ENCODE data around the gene ITFG2. TPM values are rescaled to one million over a fixed set of nuclear protein-coding genes. Genes with fewer than 3 reads are reported as not detected.

ITFG2 gene
- total and polyA plus RNA-seq, 5 donors = 14.3 to 20.6 (median 17.2) TPM

DNA sequence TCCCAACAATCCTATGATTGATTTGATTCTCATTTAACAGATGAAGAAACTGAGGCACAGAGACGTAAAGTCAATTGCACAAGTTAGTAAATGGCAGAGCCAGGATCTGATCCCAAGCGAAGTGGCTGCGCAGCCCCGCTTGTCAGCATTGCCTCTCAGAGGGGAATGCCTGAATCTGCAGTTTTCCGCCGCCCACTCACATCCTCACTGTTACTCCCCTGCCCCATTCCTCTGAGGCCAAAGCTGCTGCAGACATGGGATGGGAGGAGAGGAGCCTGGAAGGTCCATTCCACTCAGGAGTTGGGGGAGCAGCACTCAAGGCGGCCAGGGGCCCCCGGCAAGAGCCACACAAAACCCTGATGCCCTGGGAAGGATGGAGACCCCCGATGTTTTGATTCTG is 21.3 kb downstream of the ITFG2 start:
- ATAC-seq (peak; percentile 29 to 42), DNase-seq (no peak)
- intact Hi-C loops (cut with DNase I) = no loop called here
- Histone ChIP-seq H3K27ac (ENCODE audit: low read length) (peak overlapping the region; percentile 21), H3K4me3 (ENCODE audit: low read length) (no peak overlapping the region), H3K9me3 (ENCODE audit: control insufficient read depth, low read length) (no peaks in the 10 kb centered on the region), H3K27me3 (ENCODE audit: control insufficient read depth, insufficient read depth) (no peaks in the 10 kb centered on the region), H3K4me1 (ENCODE audit: control insufficient read depth, insufficient read depth, low read length) (peaks cover 6% of the 10 kb centered on the region)
- WGBS = 39% methylated on average over 9 of the region's 9 CpGs

GRCh38 chr12:2834581-2835491 is 22.4 kb downstream of the ITFG2 start, which contains the start of gene NRIP2:
Gene NRIP2 (minus strand): TSS chr12:2835035. CDS start chr12:2834983, 52 bp downstream.
- peak; percentile 43 to 79 (median 76) for DNase-seq
- Histone ChIP-seq H3K4me1 (ENCODE audit: control insufficient read depth, insufficient read depth, low read length) (peaks cover 6% of the 10 kb centered on the region), H3K27me3 (ENCODE audit: control insufficient read depth, insufficient read depth) (no peaks in the 10 kb centered on the region), H3K4me3 (ENCODE audit: low read length) (no peak within 1 kb of the TSS), H3K9me3 (ENCODE audit: control insufficient read depth, low read length) (no peaks in the 10 kb centered on the region), H3K27ac (ENCODE audit: low read length) (peak within 1 kb of the TSS; percentile 21)
- ATAC-seq = peak; percentile 58 to 67
- intact Hi-C loops (cut with DNase I) = no loop called here
- WGBS = 13% methylated on average over 32 of the region's 32 CpGs

DNA sequence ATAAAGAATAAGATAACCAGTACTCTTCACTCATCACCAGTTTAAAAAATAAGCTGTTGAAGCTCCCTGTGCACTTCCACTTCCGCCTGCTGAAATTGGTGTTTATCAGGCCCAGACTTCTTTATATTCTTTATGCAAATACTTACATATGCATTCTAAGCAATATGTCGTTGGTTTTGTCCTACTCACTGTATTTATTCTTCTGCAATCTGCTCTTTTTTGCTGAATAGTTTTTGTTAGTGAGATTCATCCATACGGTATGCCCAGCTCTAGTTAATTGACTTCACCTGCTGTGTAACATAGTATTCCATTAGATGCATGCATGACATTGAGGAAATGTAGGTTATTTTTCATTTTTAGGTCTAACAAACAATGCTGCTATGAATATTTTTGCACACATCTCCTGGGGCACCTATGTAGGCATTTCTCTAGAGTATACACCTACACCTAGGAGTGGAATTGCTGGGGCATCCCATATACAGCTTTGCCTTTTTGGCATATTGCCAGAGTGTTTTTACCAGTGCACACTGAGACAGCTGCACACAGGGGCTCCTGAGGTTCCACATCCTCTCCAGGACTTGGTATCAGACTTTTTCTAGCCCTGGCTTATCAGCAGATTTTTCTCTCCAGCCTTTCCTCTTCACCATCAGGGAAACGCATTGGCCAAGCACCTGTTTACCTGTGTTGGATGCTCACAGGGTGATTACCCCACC is 23.4 kb downstream of the ITFG2 start:
- Histone ChIP-seq H3K4me1 (ENCODE audit: control insufficient read depth, insufficient read depth, low read length) (peaks cover 6% of the 10 kb centered on the region), H3K4me3 (ENCODE audit: low read length) (no peak overlapping the region), H3K9me3 (ENCODE audit: control insufficient read depth, low read length) (no peaks in the 10 kb centered on the region), H3K27me3 (ENCODE audit: control insufficient read depth, insufficient read depth) (no peaks in the 10 kb centered on the region), H3K27ac (ENCODE audit: low read length) (no peak overlapping the region)
- DNase-seq = no peak
- ATAC-seq = no peak
- 63% methylated on average over 4 of the region's 4 CpGs for WGBS
- intact Hi-C loops (cut with DNase I) = no loop called here

GRCh38 chr12:2836574-2836973 is 24.1 kb downstream of the ITFG2 start:
- WGBS = 81% methylated on average over 8 of the region's 8 CpGs
- Histone ChIP-seq H3K4me1 (ENCODE audit: control insufficient read depth, insufficient read depth, low read length) (peaks cover 6% of the 10 kb centered on the region), H3K27me3 (ENCODE audit: control insufficient read depth, insufficient read depth) (no peaks in the 10 kb centered on the region), H3K27ac (ENCODE audit: low read length) (no peak overlapping the region), H3K9me3 (ENCODE audit: control insufficient read depth, low read length) (no peaks in the 10 kb centered on the region), H3K4me3 (ENCODE audit: low read length) (no peak overlapping the region)
- DNase-seq (no peak), ATAC-seq (no peak)
- intact Hi-C loops (cut with DNase I) = no loop called here

DNA sequence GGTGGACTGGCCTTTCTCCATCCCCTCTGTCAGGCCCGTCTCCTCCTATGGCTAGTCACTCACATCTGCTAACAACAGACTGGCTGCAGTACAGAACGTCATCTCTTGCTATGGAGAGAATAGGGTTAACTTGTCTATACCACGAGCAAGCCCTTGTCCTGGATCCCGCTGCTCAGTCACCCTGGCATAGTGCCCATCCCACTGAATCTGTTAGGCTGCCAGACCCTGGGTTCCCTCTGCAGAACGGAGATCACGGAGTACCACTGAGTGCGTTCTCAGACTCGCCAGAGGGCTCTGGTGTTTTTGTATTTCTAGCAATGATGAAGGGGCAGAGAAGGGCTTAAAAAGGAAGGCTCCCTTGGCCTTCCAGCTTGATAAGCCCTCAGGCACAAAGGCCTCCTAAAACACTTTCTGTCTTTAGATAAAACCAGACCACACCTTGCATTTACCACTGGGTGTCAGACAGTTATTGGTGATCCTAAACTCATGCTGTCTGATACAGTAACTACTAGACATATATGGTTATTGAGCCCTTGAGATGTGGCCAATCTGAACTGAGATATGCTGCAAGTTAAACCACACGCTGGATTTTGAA is 28.7 kb downstream of the ITFG2 start:
- intact Hi-C loops (cut with DNase I) = no loop called here
- no peaks in the 10 kb centered on the region for H3K9me3 ChIP-seq (ENCODE audit: control insufficient read depth, low read length)
- H3K4me1 ChIP-seq (ENCODE audit: control insufficient read depth, insufficient read depth, low read length) = no peaks in the 10 kb centered on the region
- ATAC-seq (peak in 1 of 2 donors; percentile 17), DNase-seq (no peak)
- no peaks in the 10 kb centered on the region for H3K27me3 ChIP-seq (ENCODE audit: control insufficient read depth, insufficient read depth)
- 48% methylated on average over 9 of the region's 9 CpGs for WGBS
- H3K4me3 ChIP-seq (ENCODE audit: low read length) = no peak overlapping the region
- no peak overlapping the region for H3K27ac ChIP-seq (ENCODE audit: low read length)

GRCh38 chr12:2842948-2843347 is 30.5 kb downstream of the ITFG2 start:
- 62% methylated on average over 5 of the region's 5 CpGs for WGBS
- H3K4me3 ChIP-seq (ENCODE audit: low read length) = no peak overlapping the region
- DNase-seq (no peak), ATAC-seq (peak in 1 of 2 donors; percentile 40)
- no peaks in the 10 kb centered on the region for H3K27me3 ChIP-seq (ENCODE audit: control insufficient read depth, insufficient read depth)
- intact Hi-C loops (cut with DNase I) = no loop called here
- H3K9me3 ChIP-seq (ENCODE audit: control insufficient read depth, low read length) = no peaks in the 10 kb centered on the region
- no peaks in the 10 kb centered on the region for H3K4me1 ChIP-seq (ENCODE audit: control insufficient read depth, insufficient read depth, low read length)
- peak overlapping the region; percentile 13 for H3K27ac ChIP-seq (ENCODE audit: low read length)

DNA sequence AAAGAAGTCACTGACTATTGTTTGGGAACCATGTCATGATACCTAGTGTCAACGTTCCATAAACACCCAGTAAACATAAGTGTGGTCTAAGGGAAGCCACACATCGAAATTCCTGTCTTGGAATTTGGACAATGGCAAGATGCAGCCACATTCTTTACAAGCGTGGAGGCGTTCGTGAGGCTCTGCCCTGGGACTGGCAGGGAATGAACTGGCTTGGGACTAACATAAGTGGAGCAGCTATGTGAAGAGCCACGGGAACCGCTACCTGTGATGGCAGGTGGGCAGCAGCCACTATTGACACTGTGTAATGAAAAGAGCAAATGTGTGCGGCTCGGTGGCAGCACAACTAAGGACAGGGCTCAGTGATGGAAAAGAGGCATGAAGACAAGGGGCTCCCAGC is 32.3 kb downstream of the ITFG2 start:
- H3K4me3 ChIP-seq (ENCODE audit: low read length) = no peak overlapping the region
- H3K27me3 ChIP-seq (ENCODE audit: control insufficient read depth, insufficient read depth) = no peaks in the 10 kb centered on the region
- H3K9me3 ChIP-seq (ENCODE audit: control insufficient read depth, low read length) = no peaks in the 10 kb centered on the region
- H3K4me1 ChIP-seq (ENCODE audit: control insufficient read depth, insufficient read depth, low read length) = no peaks in the 10 kb centered on the region
- DNase-seq (no peak), ATAC-seq (no peak)
- no peak overlapping the region for H3K27ac ChIP-seq (ENCODE audit: low read length)
- WGBS = 80% methylated on average over 9 of the region's 9 CpGs
- intact Hi-C loops (cut with DNase I) = no loop called here

DNA sequence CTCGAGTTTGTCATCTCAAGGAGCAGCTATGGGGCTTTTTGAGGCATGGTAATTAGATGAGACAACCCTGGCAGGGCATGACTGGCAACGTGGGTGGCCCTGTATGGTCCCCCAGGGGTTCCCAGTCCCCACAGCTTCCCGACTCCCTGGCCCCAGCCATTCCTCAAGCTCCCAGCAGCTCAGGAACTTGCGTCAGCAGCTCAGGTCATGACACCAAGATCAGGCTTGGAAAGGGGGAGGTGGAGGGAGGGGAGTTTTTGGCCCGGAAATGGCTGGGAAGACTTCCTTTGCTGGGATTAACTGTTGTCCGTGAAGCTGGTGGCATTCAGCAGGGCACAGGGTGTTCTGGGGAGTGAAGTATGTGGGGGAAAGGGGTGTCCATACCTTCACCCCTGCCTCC is 32.8 kb downstream of the ITFG2 start:
- Histone ChIP-seq H3K9me3 (ENCODE audit: control insufficient read depth, low read length) (no peaks in the 10 kb centered on the region), H3K4me1 (ENCODE audit: control insufficient read depth, insufficient read depth, low read length) (no peaks in the 10 kb centered on the region), H3K27me3 (ENCODE audit: control insufficient read depth, insufficient read depth) (no peaks in the 10 kb centered on the region), H3K4me3 (ENCODE audit: low read length) (no peak overlapping the region), H3K27ac (ENCODE audit: low read length) (no peak overlapping the region)
- intact Hi-C loops (cut with DNase I) = no loop called here
- ATAC-seq (peak; percentile 50 to 80), DNase-seq (peak; percentile 48 to 68 (median 68))
- WGBS = 27% methylated on average over 6 of the region's 6 CpGs

GRCh38 chr12:2851931-2852330 is 39.5 kb downstream of the ITFG2 start:
- ATAC-seq (no peak), DNase-seq (no peak)
- Histone ChIP-seq H3K27me3 (ENCODE audit: control insufficient read depth, insufficient read depth) (no peaks in the 10 kb centered on the region), H3K4me3 (ENCODE audit: low read length) (no peak overlapping the region), H3K4me1 (ENCODE audit: control insufficient read depth, insufficient read depth, low read length) (no peaks in the 10 kb centered on the region), H3K9me3 (ENCODE audit: control insufficient read depth, low read length) (no peaks in the 10 kb centered on the region), H3K27ac (ENCODE audit: low read length) (no peak overlapping the region)
- WGBS = 92% methylated on average over 3 of the region's 3 CpGs
- intact Hi-C loops (cut with DNase I) = loop anchor here in 3 of 4 donors (10.0 kb wide), 1 partner anchor 183 kb away; no protein-coding TSS in a partner anchor

DNA sequence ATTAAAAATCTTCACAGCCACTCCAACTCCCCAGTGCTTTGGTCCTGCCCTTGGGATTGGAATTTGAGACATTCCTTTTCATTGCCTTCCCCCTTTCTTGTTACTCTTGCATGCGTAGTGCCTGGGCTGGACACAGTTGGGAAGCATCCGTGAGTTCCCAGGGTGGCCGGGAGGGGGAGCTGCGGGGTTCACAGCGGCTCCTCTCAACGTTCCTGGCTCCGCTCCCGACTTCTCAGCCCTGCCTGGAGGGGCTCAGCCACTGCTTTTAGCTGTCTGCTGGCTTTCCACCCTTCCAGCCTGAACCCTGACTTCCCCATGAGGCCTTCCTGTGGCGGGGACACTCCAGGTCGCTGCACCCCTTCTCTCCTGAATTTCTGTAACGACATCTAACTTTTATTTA is 41.2 kb downstream of the ITFG2 start:
- DNase-seq (peak; percentile 88 to 96 (median 94)), ATAC-seq (peak; percentile 74 to 87)
- Histone ChIP-seq H3K9me3 (ENCODE audit: control insufficient read depth, low read length) (no peaks in the 10 kb centered on the region), H3K4me3 (ENCODE audit: low read length) (no peak overlapping the region), H3K27me3 (ENCODE audit: control insufficient read depth, insufficient read depth) (no peaks in the 10 kb centered on the region), H3K4me1 (ENCODE audit: control insufficient read depth, insufficient read depth, low read length) (no peaks in the 10 kb centered on the region), H3K27ac (ENCODE audit: low read length) (no peak overlapping the region)
- WGBS = 11% methylated on average over 11 of the region's 11 CpGs
- intact Hi-C loops (cut with DNase I) = loop anchor here in 3 of 4 donors (10.0 kb wide), 1 partner anchor 181 kb away; no protein-coding TSS in a partner anchor
